Mucosa of rectum (tissue), 2 donors: ENCODE measurements around the gene TMED9.

Experiments used
- H3K27ac ChIP-seq, 2 donors: one replicate each; pipeline ENCODE4 v1.7.0; 2013; ENCODE audit warnings: inconsistent platforms in 2 of 2, low read depth in 2 of 2, low read length in 2 of 2
- H3K27me3 ChIP-seq, 2 donors: one replicate each; pipeline ENCODE4 v1.7.0; 2013; ENCODE audit warnings: low read length in 2 of 2; ENCODE audit not compliant: control insufficient read depth in 2 of 2, insufficient read depth in 2 of 2
- H3K36me3 ChIP-seq, 2 donors: one replicate each; pipeline ENCODE4 v1.7.0; 2013; ENCODE audit warnings: low read length in 2 of 2; ENCODE audit not compliant: control insufficient read depth in 2 of 2, insufficient read depth in 2 of 2
- H3K4me1 ChIP-seq, 2 donors: one replicate each; pipeline ENCODE4 v1.7.0; 2013; ENCODE audit warnings: low read length in 2 of 2, mild to moderate bottlenecking in 1 of 2; ENCODE audit not compliant: control insufficient read depth in 2 of 2, insufficient read depth in 2 of 2
- H3K4me3 ChIP-seq, 2 donors: one replicate each; pipeline ENCODE4 v1.7.0; 2013; ENCODE audit warnings: low read length in 2 of 2
- H3K9ac ChIP-seq, 2 donors: one replicate each; pipeline ENCODE4 v1.7.0; 2013; ENCODE audit warnings: low read length in 2 of 2, low read depth in 1 of 2, mild to moderate bottlenecking in 1 of 2
- H3K9me3 ChIP-seq, 2 donors: one replicate each; pipeline ENCODE4 v1.7.0; 2013; ENCODE audit warnings: low read length in 2 of 2; ENCODE audit not compliant: control insufficient read depth in 2 of 2
- donor health status: healthy.
- donor health status: Normal muscosa, but diverticular disease.

The TMED9 gene

DNA sequence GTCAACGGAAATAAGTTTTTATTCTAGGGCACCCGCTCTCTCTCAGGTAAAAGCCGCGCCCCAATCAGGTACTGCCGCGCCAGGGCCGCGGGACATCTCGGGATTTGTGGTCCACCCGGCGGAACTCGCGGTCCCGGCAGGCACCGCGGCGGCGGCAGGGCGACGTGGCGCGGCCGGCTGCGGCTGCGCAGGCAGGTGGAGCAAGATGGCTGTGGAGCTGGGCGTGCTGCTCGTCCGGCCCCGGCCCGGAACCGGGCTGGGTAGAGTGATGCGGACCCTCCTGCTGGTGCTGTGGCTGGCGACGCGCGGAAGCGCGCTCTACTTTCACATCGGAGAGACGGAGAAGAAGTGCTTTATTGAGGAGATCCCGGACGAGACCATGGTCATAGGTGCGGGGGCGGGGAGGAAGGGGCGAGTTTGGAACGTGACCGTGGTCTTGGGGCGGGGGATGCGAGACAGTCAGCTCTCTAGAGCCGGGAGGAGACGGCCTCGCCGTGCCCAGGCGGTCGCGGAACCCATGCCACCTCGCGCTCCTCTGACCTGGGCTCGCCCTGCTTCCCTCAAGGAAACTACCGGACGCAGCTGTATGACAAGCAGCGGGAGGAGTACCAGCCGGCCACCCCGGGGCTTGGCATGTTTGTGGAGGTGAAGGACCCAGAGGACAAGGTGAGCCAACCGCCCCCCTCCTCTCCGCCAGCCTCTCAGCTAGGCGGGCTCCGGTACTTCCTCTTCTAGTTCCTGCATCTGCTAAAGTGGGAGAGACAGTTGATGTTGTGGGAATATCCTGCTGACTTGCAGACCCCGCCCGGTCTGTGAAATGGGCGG lies at the start of gene TMED9:
TMED9 (plus strand) TSS at position 194 of the 825 bp plus-strand sequence; CDS start at position 206, 12 bp downstream.
- H3K36me3 ChIP-seq, result peaks cover 29 to 35% of the 10 kb centered on the region in 2 donors

DNA sequence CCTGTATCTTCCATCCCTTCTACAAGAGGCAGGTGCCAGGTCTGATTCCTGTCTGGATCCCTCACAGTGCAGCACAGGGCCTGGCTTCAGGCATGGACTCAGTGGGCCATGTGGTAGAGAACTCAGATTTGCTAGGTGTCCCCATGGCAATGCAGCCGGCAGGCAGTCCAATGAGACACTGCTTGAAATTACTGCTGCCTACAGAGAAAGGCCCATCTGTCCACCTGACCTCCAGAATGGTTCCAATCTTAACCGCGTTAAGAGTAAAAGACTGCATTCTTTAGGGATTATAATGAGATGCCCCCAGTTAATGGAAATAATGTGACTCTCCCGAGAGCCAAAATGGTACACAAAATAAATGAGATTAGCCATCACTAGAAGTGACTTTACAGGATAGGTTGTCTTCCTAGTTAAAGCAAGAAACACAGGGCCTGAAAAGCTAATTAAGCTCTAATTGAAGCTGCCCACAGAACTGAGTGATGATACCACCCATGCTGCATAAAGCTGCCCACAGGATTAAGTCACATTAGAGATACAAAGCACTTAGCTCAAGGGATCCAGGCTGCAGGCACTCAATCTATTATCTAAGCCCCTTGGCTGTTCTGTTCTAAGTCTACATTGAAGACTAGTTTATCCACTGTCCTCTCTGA lies 49.1 kb upstream of the TMED9 start:
- no peaks in the 10 kb centered on the region for H3K9me3 ChIP-seq
- no peak overlapping the region for H3K4me3 ChIP-seq
- H3K27ac ChIP-seq, result no peak overlapping the region
- no peaks in the 10 kb centered on the region for H3K27me3 ChIP-seq
- peaks cover 3 to 7% of the 10 kb centered on the region in 2 donors for H3K4me1 ChIP-seq
- no peak overlapping the region for H3K9ac ChIP-seq
- H3K36me3 ChIP-seq, result peaks cover 12 to 15% of the 10 kb centered on the region in 2 donors

More for the DNA sequence above, at the start of gene TMED9:
- Histone ChIP-seq H3K9me3 (no peaks in the 10 kb centered on the region), H3K27ac (peak within 1 kb of the TSS; percentile 89 to 90), H3K4me3 (peak within 1 kb of the TSS; percentile 86 to 97), H3K27me3 (no peaks in the 10 kb centered on the region), H3K9ac (peak within 1 kb of the TSS; percentile 73 to 86), H3K4me1 (peaks cover 3 to 4% of the 10 kb centered on the region in 2 donors)

DNA sequence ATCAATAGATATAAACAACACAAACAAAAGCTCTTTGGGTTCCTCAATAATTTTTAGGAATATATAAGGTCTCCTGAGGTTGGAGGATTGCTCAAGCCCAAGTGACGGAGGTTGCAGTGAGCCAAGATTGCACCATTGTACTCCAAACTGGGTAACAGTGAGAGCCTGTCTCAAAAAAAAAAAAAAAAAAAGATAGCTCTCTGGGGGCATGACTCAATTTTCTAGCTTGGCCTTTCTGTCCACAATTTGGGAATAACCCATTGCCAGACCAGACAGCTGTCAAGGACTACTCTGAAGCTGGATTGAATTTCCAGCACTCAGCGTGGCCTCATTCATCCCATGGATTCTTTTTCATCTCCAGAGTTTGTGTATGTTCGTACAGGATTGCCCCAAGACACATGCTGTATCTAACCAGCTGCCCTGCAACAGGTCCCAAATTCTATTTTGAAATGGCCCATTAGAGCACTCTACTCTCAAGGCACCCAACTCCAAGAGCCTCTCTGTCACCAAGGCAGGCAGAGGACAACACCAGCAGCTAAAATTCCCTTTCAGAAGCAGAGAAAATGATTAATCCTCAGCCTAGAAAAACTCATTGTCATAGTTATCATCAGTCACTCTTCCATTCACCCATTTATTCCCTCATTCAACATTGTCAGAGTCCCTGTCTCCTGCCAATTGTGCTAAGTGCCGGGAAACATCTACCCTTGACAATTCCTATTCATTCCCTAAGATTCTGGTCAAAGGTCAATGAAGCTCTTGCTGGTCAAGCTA lies 46.3 kb upstream of the TMED9 start:
- Histone ChIP-seq H3K36me3 (peaks cover 7 to 13% of the 10 kb centered on the region in 2 donors), H3K9ac (no peak overlapping the region), H3K4me1 (peaks cover 0 to 3% of the 10 kb centered on the region in 2 donors), H3K4me3 (no peak overlapping the region), H3K9me3 (no peaks in the 10 kb centered on the region), H3K27me3 (no peaks in the 10 kb centered on the region), H3K27ac (peak overlapping the region; percentile 26 to 54)

DNA sequence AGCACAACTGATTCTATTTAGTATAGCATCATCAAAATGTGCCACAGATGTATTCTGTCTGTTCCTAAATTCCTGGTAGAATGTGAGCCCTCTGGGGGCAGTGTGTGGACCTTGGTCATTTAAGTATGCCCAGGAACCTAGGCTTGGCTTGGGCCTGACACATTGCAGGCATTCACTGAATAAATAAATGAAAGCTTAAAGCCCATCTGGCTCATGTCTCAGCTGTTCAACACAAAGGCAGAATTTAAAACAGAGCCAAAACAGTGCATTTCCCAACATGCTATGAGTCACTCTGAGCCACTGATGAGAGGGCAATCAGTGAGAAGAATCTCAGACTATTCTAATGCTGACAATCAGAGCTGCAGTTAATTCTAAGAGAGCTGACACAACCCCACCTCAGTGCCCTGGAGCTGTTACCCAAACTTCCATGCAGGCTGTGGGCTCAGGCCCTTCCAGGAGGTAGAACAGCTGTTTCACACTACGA lies 45.7 kb upstream of the TMED9 start:
- Histone ChIP-seq H3K9ac (no peak overlapping the region), H3K4me3 (no peak overlapping the region)

DNA sequence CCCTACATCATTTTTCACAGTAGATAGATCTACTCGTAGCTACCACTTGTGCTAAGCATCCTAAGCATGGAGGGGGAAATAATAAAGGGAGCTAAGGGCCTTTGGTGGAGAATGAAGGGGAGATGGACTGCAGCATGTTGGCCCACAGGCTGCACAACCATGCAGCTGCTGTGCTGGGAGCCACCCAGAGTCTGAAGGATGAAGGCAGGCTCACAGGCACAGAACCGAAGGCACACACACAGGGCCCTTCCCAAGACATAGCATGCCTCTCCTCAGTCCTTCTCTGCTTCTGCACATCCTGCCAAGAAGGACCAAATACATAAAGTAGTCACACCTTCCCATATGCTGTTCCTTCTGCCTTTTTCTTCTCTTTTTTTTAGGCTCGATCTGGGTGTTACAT lies 44.3 kb upstream of the TMED9 start:
- H3K36me3 ChIP-seq, result peaks cover 4 to 17% of the 10 kb centered on the region in 2 donors
- peaks cover under 1 to 4% of the 10 kb centered on the region in 2 donors for H3K4me1 ChIP-seq
- H3K27ac ChIP-seq, result no peak overlapping the region
- H3K4me3 ChIP-seq, result no peak overlapping the region
- H3K27me3 ChIP-seq, result no peaks in the 10 kb centered on the region
- H3K9me3 ChIP-seq, result no peaks in the 10 kb centered on the region
- no peak overlapping the region for H3K9ac ChIP-seq

More for the DNA sequence above, 45.7 kb upstream of the TMED9 start:
- Histone ChIP-seq H3K36me3 (peaks cover 7 to 17% of the 10 kb centered on the region in 2 donors), H3K4me1 (peaks cover 0 to 3% of the 10 kb centered on the region in 2 donors), H3K9me3 (no peaks in the 10 kb centered on the region), H3K27ac (peak overlapping the region; percentile 27 to 54), H3K27me3 (no peaks in the 10 kb centered on the region)

DNA sequence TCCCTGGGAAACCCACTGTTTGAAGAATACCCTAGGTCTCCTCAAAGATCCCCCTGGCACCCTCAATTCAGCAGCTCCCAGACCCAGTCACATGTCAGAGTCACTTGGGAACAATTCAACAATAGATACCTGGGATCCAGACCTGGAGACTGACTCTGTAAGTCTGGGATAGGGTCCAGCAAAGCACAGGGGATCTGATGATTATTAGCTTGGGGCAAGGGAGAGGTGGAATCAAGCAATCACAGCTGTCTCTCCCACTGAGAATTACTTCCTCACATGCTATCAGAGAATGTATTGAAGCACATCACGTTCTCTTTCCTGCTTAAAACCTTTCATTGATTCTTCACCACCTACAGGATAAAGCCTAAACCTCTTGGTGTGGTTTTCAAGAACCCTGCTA lies 43.5 kb upstream of the TMED9 start:
- Histone ChIP-seq H3K4me1 (peaks cover 7 to 11% of the 10 kb centered on the region in 2 donors), H3K9ac (no peak overlapping the region), H3K9me3 (no peaks in the 10 kb centered on the region), H3K4me3 (no peak overlapping the region), H3K27me3 (no peaks in the 10 kb centered on the region), H3K27ac (no peak overlapping the region), H3K36me3 (peaks cover 4 to 17% of the 10 kb centered on the region in 2 donors)

DNA sequence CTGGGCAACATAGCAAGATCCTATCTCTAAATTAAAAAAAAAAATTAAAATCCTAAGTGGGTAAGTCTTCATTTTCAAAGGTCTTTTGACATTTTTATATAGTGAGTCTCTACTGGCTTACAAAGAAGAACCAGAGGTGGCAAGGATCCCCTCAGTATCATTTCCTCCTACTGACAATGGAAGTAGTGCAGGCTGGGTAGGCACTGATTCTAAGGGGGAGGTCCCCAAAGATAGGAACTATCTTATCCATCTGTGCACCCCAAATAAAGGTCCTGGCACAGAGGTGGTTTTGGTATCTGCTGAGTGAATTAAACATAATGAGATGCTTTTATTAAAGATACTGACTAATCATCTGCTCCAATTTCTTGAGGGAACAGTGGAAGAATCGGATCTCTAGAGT lies 41.9 kb upstream of the TMED9 start:
- Histone ChIP-seq H3K4me3 (no peak overlapping the region), H3K27me3 (no peaks in the 10 kb centered on the region), H3K4me1 (peaks cover 10 to 18% of the 10 kb centered on the region in 2 donors), H3K36me3 (peaks cover 4 to 17% of the 10 kb centered on the region in 2 donors), H3K9me3 (no peaks in the 10 kb centered on the region), H3K9ac (no peak overlapping the region), H3K27ac (no peak overlapping the region)

DNA sequence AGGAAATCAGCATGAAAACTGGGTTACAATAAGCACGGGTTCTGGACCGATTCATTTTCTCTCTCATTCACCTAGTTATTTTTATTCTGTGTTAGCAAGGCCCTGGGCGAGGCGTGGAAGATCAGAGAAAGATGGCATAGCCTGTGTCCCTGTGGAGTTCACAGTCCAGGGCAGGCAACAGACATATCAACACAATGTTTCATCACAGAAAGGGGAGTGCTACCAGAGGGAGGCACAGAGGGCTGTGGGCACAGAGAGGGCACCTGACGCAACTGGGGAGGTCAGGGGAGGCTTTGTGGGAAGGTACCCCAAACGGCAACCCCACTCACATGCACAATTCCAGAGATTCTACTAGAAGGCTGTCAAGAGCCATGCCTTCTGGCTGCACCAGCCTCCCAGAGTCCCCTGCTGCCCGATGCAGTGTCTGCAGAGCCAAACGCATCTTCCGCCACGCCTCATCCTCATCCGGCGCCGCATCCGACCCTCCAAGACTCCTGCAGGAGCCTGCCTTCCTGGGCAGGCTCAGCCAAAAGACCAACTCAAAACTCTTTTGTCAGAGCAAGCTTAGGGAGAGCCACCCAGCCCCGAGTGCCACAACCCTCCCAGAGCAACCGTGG lies 39.1 kb upstream of the TMED9 start:
- peak overlapping the region; percentile 63 to 78 for H3K9ac ChIP-seq
- peak overlapping the region; percentile 76 to 84 for H3K4me3 ChIP-seq
- H3K36me3 ChIP-seq, result peaks cover 4 to 12% of the 10 kb centered on the region in 2 donors
- peak overlapping the region in 1 of 2 donors; percentile 71 for H3K27ac ChIP-seq
- H3K9me3 ChIP-seq, result no peaks in the 10 kb centered on the region
- peaks cover 10 to 22% of the 10 kb centered on the region in 2 donors for H3K4me1 ChIP-seq
- H3K27me3 ChIP-seq, result no peaks in the 10 kb centered on the region

DNA sequence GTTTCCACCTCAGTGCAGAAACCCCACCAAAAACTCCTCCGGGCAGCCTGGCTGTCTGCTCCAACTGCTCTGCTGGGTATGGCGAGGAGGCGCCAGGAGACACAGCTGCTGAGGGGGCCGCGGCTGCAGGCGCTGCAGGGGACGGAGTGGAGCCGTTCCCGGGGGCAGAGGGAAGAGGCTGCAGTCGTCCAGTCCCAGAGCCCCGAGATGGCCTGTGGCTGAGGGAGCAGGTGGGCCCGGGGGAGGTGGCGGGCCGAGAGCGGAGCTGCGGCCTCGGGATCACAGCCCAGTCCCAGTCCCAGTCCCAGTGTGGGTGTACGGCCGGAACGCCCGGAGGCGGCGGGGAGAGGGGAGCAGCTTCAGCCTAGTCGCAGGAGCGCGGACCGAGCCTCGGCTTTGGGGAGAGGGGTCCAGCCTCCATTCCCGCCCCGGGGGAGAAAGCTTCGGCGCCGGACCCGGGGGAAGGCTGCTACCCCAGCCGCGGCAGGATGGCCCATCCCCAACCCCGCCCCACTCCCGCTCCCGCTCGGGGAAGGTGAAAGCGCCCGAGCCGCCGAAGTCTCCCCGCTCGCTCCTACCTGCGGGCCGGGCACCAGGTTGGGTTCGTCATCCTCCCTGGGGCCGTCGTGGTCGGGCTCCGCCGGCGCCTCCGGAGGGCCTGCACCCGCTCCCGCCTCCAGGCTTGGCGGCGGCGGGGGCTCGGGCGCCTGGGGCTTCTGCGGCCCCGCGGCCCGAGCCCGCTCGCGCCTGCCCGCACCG lies 38.2 kb upstream of the TMED9 start:
- Histone ChIP-seq H3K9ac (peak overlapping the region; percentile 63 to 78), H3K9me3 (no peaks in the 10 kb centered on the region), H3K27me3 (no peaks in the 10 kb centered on the region), H3K4me1 (peaks cover 10 to 22% of the 10 kb centered on the region in 2 donors), H3K4me3 (peak overlapping the region; percentile 76 to 84), H3K27ac (peak overlapping the region; percentile 54 to 71), H3K36me3 (peaks cover 4 to 12% of the 10 kb centered on the region in 2 donors)
